Activated CD4-positive, alpha-beta T cell treated with anti-CD3 and anti-CD28 coated beads, Interleukin-2, amount 50 U/mL, for 48 hours (primary cell): Measurements from ENCODE around the gene AJAP1.
"Not testable (repeated sequence)": the region's sequence is repeated elsewhere in the genome, so short reads cannot be mapped to it uniquely, and the experiment has no call there.

ENCODE experiments used
- DNase-seq, 2 experiments: peaks; one replicate each; pipeline ENCODE4 v3.0.0-alpha.2; 2020

The AJAP1 gene

GRCh38 chr1:4658643-4659628, 4.5 kb downstream of the AJAP1 start:
- no peak for DNase-seq

GRCh38 chr1:4660917-4661594, 6.6 kb downstream of the AJAP1 start:
- no peak for DNase-seq

DNA sequence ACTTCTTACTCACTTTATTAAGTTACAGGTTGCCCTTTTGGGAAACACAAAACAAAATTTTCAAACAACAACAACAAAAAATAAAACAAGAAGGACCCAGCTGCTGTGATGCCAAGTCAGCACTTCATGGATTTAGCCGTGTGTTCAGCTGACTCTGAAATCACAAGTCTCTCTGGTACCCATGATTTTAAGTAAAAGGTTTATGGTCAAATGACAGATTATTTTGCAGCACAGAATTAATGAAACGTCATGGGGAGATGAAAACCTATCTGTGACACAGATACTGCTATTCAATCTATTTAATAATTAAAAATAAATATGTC, 7.1 kb downstream of the AJAP1 start:
- DNase-seq: no peak

DNA sequence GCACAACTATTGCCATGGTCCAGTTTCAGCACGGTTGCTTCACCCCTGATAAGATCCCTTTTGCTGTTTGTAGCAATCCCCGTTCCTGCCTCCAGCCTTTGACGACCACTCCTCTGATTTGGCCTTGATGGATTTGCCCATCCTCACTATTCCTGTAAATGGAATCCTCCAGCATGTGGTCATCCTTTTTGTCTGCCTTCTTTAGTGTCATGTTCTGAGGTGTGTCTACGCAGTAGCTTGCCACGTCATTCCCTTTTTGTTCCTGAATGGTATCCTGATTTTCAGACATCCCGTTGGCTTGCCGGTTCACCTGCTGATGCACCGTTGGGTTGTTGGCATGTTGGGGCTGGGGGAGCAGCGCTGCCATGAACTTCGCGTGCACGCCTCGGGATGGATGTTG, 7.8 kb downstream of the AJAP1 start:
- DNase-seq: no peak

- no peak for DNase-seq
Measured at GRCh38 chr1:4662723-4663122, 8.3 kb downstream of the AJAP1 start.

GRCh38 chr1:4664095-4664494, 9.7 kb downstream of the AJAP1 start:
- no peak for DNase-seq

GRCh38 chr1:4664606-4665005, 10.2 kb downstream of the AJAP1 start:
- no peak for DNase-seq

DNA sequence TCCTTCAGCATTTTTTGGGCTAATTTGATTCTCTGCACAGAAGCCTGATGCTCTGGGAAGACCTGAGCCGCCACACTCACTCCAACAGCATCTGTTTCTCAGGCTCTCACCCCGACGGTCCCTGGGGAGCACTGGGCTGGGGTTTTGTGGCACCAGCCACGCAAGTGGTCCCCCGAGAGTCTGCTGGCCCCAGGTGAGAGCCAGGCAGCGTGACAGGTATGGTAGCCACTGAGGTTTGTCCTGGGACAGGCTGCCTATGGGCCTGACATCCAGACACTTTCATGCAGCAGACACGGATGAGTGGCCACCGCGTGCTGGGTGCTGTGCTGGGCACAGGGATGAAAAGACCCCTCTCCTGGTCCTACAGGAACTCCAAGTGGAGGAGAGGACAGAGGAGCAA, 11.0 kb downstream of the AJAP1 start:
- no peak for DNase-seq

DNA sequence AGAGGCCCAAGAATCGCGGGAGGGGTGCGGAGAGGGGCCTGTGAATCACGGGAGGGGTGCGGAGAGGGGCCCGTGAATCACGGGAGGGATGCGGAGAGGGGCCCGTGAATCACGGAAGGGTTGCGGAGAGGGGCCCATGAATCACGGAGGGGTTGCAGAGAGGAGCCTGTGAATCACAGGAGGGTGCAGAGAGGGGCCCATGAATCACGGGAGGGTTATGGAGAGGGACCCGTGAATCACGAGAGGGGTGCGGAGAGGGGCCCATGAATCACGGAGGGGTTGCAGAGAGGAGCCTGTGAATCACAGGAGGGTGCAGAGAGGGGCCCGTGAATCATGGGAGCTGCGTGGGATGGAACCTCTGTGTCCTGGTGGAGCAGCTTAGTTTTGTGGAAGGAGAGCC, 12.3 kb downstream of the AJAP1 start:
- DNase-seq: not testable (repeated sequence)

DNA sequence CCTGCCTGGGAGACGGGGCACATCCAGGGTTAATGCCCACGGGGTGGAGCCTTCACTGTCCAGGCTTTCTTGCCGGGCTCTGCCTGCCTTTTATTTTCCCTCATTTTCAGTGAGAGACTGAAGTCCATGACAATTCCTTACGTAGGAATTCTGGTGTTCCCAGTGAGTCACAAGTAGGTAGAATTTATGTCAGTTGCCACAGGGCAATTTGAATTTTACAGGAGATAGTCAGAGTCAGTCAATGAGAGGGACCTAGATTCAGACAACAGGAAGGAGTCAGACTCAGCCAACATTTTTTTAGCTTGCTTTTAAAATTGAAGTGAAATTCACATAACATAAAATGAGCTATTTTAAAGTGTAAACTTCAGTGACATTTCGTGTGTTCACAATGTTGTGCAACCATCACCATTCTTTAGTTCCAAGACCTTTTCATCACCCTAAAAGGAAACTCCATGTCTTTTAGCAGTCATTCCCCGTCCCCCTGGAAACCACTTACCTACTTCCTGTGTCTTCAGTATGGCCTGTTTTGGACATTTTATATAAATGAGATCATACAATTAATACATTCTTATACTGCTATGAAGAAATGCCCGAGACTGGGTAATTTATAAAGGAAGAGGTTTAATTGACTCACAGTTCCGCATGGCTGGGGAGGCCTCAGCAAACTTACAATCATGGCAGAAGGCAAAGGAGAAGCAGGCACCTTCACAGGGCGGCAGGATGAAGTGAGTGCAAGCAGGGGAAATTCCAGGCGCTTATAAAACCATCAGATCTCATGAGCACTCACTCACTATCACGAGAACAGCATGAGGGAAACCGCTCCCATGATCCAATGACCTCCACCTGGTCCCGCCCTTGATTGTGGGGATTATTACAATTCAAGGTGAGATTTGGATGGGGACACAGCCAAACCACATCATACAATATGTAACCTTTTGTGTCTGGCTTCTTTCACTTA, 14.6 kb downstream of the AJAP1 start:
- no peak for DNase-seq

- DNase-seq: no peak
Measured at GRCh38 chr1:4670265-4670664, 15.9 kb downstream of the AJAP1 start.

DNA sequence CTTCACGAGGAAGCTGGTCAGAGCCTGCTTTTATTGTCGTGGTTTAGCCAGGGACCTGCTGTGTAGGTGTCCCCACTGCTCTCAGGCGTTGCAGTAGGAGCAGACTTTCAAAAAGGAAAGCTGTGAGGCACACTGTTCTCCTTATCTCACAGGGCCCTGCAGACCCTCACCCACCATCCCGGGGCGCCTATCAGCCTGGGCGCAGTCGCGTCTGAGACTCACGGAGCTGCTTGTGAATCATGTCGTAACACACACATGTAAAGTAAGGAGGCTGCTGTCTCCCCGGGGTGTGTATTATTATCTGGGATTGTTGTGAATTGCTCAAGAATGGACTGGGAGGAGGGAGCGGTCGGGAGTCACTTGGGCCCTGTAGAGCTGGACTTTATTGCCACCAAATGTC, 17.4 kb downstream of the AJAP1 start:
- DNase-seq: no peak

DNA sequence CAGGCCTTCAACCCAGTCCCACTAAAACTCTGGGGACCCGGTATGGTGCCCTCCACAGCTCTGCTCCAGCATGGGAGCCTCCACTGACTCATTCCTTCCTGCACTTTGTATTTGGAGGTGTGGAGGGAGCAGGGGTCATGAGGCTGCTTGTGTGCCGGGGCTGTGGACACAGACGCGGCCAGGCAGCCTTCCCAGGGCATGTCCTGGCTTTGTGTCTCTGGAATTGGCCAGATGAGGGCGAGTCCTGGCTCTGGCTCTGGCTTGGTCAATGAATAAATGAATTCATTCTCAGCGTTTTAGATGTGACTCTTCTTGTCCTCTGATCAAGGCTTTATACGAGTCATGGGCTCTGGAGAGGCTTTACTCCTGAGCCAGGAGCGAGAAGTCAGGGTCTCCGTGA, 19.1 kb downstream of the AJAP1 start:
- DNase-seq: no peak

GRCh38 chr1:4674117-4674516, 19.7 kb downstream of the AJAP1 start:
- DNase-seq: no peak

GRCh38 chr1:4674676-4675075, 20.3 kb downstream of the AJAP1 start:
- no peak for DNase-seq

- DNase-seq: no peak
Measured at GRCh38 chr1:4675454-4676186, 21.2 kb downstream of the AJAP1 start.

DNA sequence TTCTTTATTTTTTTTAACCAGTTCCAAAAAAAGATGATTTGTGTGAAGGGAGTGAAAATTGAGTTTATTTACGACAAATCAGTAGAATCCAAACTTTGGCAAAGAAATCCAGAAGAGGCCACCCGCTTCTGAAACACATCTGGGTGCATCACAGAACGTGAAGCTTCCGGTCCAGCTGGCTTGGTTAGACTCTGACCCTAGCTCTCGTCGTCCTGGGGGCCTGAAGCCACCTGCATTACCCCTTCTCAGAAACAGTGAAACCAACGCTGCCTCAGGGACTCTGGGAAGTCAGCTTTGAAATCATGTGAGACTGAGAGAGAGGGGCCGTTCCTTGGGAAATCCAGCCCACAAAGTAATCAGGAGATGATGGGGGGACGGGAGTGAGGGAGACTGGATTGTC, 21.8 kb downstream of the AJAP1 start:
- DNase-seq: no peak

DNA sequence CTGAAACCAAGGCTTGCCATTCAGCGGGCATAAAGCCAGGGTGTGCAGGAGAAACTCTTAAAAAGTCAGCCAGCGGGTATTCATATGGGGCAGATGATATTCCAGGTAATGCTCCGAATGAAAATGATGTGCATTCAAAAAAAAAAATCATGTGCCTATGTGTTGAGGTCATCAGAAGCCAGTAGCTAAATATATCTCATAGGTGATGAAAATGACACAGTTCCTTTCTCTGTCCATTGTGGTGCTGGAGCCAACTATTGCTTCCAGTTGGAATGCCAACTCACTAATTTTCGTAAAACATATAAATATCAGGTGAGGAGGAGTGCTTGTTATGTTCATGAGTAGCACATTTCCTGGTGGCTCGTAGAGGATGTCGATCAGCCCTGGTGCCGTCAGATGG, 23.2 kb downstream of the AJAP1 start:
- no peak for DNase-seq

GRCh38 chr1:4678066-4678717, 23.8 kb downstream of the AJAP1 start:
- no peak for DNase-seq

- DNase-seq: no peak
Measured at GRCh38 chr1:4681026-4681425, 26.6 kb downstream of the AJAP1 start.

GRCh38 chr1:4682607-4683220, 28.3 kb downstream of the AJAP1 start:
- DNase-seq: no peak

DNA sequence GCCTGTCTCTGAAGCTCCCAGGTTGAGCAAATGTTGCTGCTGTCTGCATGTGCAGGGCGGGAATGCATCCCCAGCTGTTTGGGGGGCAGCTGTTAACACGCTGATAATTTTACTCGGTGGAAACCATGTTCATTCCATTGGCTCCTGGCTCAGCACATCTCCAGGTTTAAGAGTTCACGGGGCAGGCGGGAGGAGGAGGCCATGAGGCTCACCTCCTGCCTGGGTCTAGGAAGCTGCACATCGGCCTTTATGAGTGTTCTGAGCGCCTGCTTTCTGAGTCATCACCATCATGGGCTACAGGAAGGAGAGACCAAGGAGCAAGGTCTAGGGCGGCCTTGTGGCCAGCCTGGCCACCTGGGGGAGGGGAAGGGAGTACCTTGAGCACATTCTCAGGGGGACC, 29.7 kb downstream of the AJAP1 start:
- no peak for DNase-seq
